Endothelial cell of umbilical vein (primary cell): ENCODE measurements around the gene CSNK2B. TPM values are rescaled to one million over a fixed set of nuclear protein-coding genes. Genes with fewer than 3 reads are reported as not detected.

Experiments used
- BruUV-seq: library from RNA; stranded (reverse); fragments of 400-500 nt; replicated peaks from 2 replicates; lab custom pipeline; 2021; lab: Mats Ljungman, UMichigan
- CTCF ChIA-PET: fragments of 300-600, 350-600 bp; sonication (Branson Sonifier 250); formaldehyde crosslinking; loops from one replicate; lab custom pipeline; 2021; ENCODE audit warnings: antibody characterized with exemption, inconsistent platforms; lab: Charles Lee
- POLR2A ChIA-PET: fragments of 300-600, 350-600 bp; sonication (Branson Sonifier 250); formaldehyde crosslinking; loops from one replicate; lab custom pipeline; 2021; ENCODE audit warnings: antibody characterized with exemption, inconsistent platforms; lab: Charles Lee
- DNase-seq: peaks from one replicate; pipeline ENCODE4 v3.0.0-alpha.2; 2011; ENCODE audit warnings: low read depth, low spot score
- FAIRE-seq: peaks from 2 replicates; lab custom pipeline; 2011; peaks lifted over from hg19 to GRCh38; lab: Jason Lieb, UNC
- H2AFZ ChIP-seq: 2 replicates; pipeline ENCODE4 v1.6.0; 2012; ENCODE audit warnings: low read depth, low read length, control low read depth, inconsistent platforms
- H3K27ac ChIP-seq: 2 replicates; pipeline ENCODE4 v1.5.1; 2011; ENCODE audit warnings: low read depth, mild to moderate bottlenecking, control low read depth, low read length, moderate library complexity; ENCODE audit not compliant: insufficient read depth
- H3K27me3 ChIP-seq, 2 experiments: 2 replicates each; pipeline versions ENCODE4 v1.6.0 to v1.6.1; 2011; ENCODE audit warnings: low read length in 2 of 2, mixed read lengths in 1 of 2; ENCODE audit not compliant: control insufficient read depth in 2 of 2, insufficient read depth in 2 of 2
- H3K36me3 ChIP-seq, 2 experiments: 2 replicates in 1 of 2; 3 replicates in 1 of 2; pipeline ENCODE4 v1.5.1; 2011; ENCODE audit warnings: low read length in 2 of 2, mild to moderate bottlenecking in 1 of 2, moderate library complexity in 1 of 2; ENCODE audit not compliant: control insufficient read depth in 2 of 2, insufficient read depth in 2 of 2; ENCODE audit errors: extremely low read depth in 1 of 2
- H3K4me1 ChIP-seq: 3 replicates; pipeline ENCODE4 v1.5.1; 2011; ENCODE audit warnings: mild to moderate bottlenecking, low read length; ENCODE audit not compliant: control insufficient read depth, insufficient read depth; ENCODE audit errors: extremely low read depth
- H3K4me2 ChIP-seq: 2 replicates; pipeline ENCODE4 v1.6.1; 2011; ENCODE audit warnings: low read length, control low read depth, mixed read lengths; ENCODE audit not compliant: insufficient read depth
- H3K4me3 ChIP-seq, 3 experiments: fragments of 200-600 bp in 1 of 3; sonication (generic), shearing (Covaris generic) in 1 of 3; replicated peaks in 1 of 3; 2 replicates each; pipeline ENCODE4 v1.5.1; 2011 to 2016; ENCODE audit warnings: control low read depth in 3 of 3, low read length in 3 of 3, mild to moderate bottlenecking in 2 of 3, inconsistent platforms in 1 of 3, low read depth in 1 of 3, moderate library complexity in 1 of 3; ENCODE audit not compliant: insufficient read depth in 1 of 3
- H3K79me2 ChIP-seq: 2 replicates; pipeline ENCODE4 v1.6.0; 2012; ENCODE audit warnings: low read length, inconsistent platforms; ENCODE audit not compliant: control insufficient read depth, insufficient read depth
- H3K9ac ChIP-seq: replicated peaks from 2 replicates; pipeline ENCODE3; 2011; ENCODE audit warnings: low read length, control low read depth; ENCODE audit not compliant: insufficient read depth; ENCODE audit errors: extremely low read depth
- H3K9me1 ChIP-seq: replicated peaks from 3 replicates; pipeline ENCODE4 v1.6.0; 2011; ENCODE audit warnings: mild to moderate bottlenecking, low read length; ENCODE audit not compliant: control insufficient read depth, insufficient read depth; ENCODE audit errors: extremely low read depth
- H3K9me3 ChIP-seq: replicated peaks from 2 replicates; pipeline ENCODE4 v1.5.1; 2012; ENCODE audit warnings: low read length, inconsistent platforms; ENCODE audit not compliant: control insufficient read depth, insufficient read depth
- H4K20me1 ChIP-seq: replicated peaks from 2 replicates; pipeline ENCODE3; 2011; ENCODE audit warnings: mild to moderate bottlenecking, low read length; ENCODE audit not compliant: control insufficient read depth, insufficient read depth; ENCODE audit errors: extremely low read depth
- EZH2 ChIP-seq: IDR thresholded peaks from 2 replicates; pipeline ENCODE4 v1.6.1; 2012; ENCODE audit warnings: borderline replicate concordance, low read depth, mild to moderate bottlenecking, moderate library complexity, low read length, inconsistent platforms; ENCODE audit not compliant: severe bottlenecking
- FOS ChIP-seq: IDR thresholded peaks from 2 replicates; pipeline ENCODE4 v1.6.1; 2011; ENCODE audit warnings: mild to moderate bottlenecking, low read length, moderate library complexity, borderline replicate concordance; ENCODE audit not compliant: insufficient read depth
- GATA2 ChIP-seq: IDR thresholded peaks from 2 replicates; pipeline ENCODE4 v1.7.0; 2011; ENCODE audit warnings: low read depth, mild to moderate bottlenecking, moderate library complexity, mixed read lengths, low read length; ENCODE audit not compliant: insufficient read length, insufficient read depth
- JUN ChIP-seq: IDR thresholded peaks from 2 replicates; pipeline ENCODE4 v1.6.1; 2011; ENCODE audit warnings: borderline replicate concordance, low read depth; ENCODE audit not compliant: insufficient read length, insufficient read depth
- MYC ChIP-seq: IDR thresholded peaks from one replicate; pipeline ENCODE4 v1.6.1; 2011; ENCODE audit warnings: mild to moderate bottlenecking, low read depth, low read length
- POLR2A ChIP-seq: IDR thresholded peaks from 2 replicates; pipeline ENCODE4 v1.6.1; 2012; ENCODE audit warnings: low read depth, mild to moderate bottlenecking, control low read depth, low read length
- POLR2AphosphoS5 ChIP-seq: IDR thresholded peaks from 2 replicates; pipeline ENCODE4 v1.6.1; 2012; ENCODE audit warnings: low read depth, mild to moderate bottlenecking, control low read depth, low read length, moderate library complexity; ENCODE audit not compliant: insufficient read depth
- dilution Hi-C: fragments of 300-500 bp; cut with MboI; formaldehyde crosslinking; loops from one replicate; pipeline ENCODE4 v1.15.0; 2019; ENCODE audit warnings: low sequenced_read_pairs; ENCODE audit not compliant: extremely low pct_ligation_motif_present
- intact Hi-C: fragments of 100-400 bp; cut with micrococcal nuclease; formaldehyde crosslinking; loops from one replicate; pipeline ENCODE4 v1.10.0; 2022
- polyA plus RNA-seq, 4 experiments: library from polyadenylated mRNA; depleted of rRNA in 3 of 4; stranded (reverse) in 3 of 4; unstranded in 1 of 4; fragments of >200 nt; gene quantifications; 2 replicates each; pipeline versions ENCODE4 v1.2.1 to v1.2.3, GENCODE V29; 2011 to 2012; ENCODE audit warnings: missing spikeins in 1 of 4
- total RNA-seq: library from RNA; stranded (reverse); gene quantifications from 2 replicates; pipeline ENCODE4 v1.2.3, GENCODE V29; 2021
- TF ChIP-seq, protein P1 (sequence below): IDR thresholded peaks from 2 replicates; pipeline ENCODE4 v1.6.1; 2011; ENCODE audit not compliant: insufficient read depth, insufficient read length
- TF ChIP-seq, protein P2 (sequence below), 2 donors: IDR thresholded peaks; 1 replicate in 1 of 2; 2 replicates in 1 of 2; pipeline ENCODE4 v1.5.1; 2011; ENCODE audit warnings: low read length in 2 of 2, mild to moderate bottlenecking in 2 of 2, moderate library complexity in 2 of 2, control low read depth in 1 of 2, inconsistent platforms in 1 of 2, low read depth in 1 of 2; ENCODE audit not compliant: insufficient read depth in 1 of 2; ENCODE audit errors: extremely low read depth in 1 of 2

CSNK2B gene
- total and polyA plus RNA-seq, 2 donors (not counting 3 experiments of a cell fraction or from before 2014, with no cell fraction given): 159 to 206 TPM

DNA sequence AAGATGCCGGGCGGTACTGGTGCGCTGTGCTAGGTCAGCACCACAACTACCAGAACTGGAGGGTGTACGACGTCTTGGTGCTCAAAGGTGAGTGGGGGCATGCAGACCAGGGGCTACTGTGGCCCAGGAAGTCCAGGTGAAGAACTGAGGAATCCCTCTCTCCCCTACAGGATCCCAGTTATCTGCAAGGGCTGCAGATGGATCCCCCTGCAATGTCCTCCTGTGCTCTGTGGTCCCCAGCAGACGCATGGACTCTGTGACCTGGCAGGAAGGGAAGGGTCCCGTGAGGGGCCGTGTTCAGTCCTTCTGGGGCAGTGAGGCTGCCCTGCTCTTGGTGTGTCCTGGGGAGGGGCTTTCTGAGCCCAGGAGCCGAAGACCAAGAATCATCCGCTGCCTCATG lies 41.8 kb downstream of the CSNK2B start:
- H4K20me1 ChIP-seq: no peaks in the 10 kb centered on the region
- no peak for FAIRE-seq
- no peak for TF ChIP-seq MYC
- TF ChIP-seq POLR2A: no peak
- TF ChIP-seq, protein P1, sequence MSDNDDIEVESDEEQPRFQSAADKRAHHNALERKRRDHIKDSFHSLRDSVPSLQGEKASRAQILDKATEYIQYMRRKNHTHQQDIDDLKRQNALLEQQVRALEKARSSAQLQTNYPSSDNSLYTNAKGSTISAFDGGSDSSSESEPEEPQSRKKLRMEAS: no peak
- no peak for TF ChIP-seq POLR2AphosphoS5
- TF ChIP-seq GATA2: no peak
- no peak for TF ChIP-seq FOS
- TF ChIP-seq, protein P2, sequence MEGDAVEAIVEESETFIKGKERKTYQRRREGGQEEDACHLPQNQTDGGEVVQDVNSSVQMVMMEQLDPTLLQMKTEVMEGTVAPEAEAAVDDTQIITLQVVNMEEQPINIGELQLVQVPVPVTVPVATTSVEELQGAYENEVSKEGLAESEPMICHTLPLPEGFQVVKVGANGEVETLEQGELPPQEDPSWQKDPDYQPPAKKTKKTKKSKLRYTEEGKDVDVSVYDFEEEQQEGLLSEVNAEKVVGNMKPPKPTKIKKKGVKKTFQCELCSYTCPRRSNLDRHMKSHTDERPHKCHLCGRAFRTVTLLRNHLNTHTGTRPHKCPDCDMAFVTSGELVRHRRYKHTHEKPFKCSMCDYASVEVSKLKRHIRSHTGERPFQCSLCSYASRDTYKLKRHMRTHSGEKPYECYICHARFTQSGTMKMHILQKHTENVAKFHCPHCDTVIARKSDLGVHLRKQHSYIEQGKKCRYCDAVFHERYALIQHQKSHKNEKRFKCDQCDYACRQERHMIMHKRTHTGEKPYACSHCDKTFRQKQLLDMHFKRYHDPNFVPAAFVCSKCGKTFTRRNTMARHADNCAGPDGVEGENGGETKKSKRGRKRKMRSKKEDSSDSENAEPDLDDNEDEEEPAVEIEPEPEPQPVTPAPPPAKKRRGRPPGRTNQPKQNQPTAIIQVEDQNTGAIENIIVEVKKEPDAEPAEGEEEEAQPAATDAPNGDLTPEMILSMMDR (IDR thresholded peaks at IDR 0.05; ENCODE audit: extremely low read depth in 1 of 2, insufficient read depth in 1 of 2, low read depth in 1 of 2, low read length in 2 of 2): no peak
- no peak for TF ChIP-seq EZH2
- TF ChIP-seq JUN: no peak

More for the DNA sequence above, 41.8 kb downstream of the CSNK2B start:
- Histone ChIP-seq H3K27ac (no peak overlapping the region), H3K27me3 (no peaks in the 10 kb centered on the region), H2AFZ (no peak overlapping the region), H3K4me3 (no peak overlapping the region), H3K9me3 (no peaks in the 10 kb centered on the region), H3K36me3 (no peaks in the 10 kb centered on the region), H3K9ac (no peak overlapping the region), H3K9me1 (no peaks in the 10 kb centered on the region), H3K4me1 (peaks cover 8% of the 10 kb centered on the region), H3K4me2 (no peak overlapping the region), H3K79me2 (peaks cover under 1% of the 10 kb centered on the region)
- ChIA-PET CTCF (no interaction called here), POLR2A (no interaction called here)
- no TSS peak for BruUV-seq
- intact Hi-C loops (no loop called here), dilution Hi-C loops (no loop called here)
- no peak for DNase-seq
